HG03066 (cell line): ENCODE measurements around the gene PGLYRP2.

Experiments used
- ATAC-seq: cut with Tn5 transposase; IDR thresholded peaks from one replicate; pipeline ENCODE4 v1.9.1; 2021; ENCODE audit warnings: low read depth; ENCODE audit not compliant: unreplicated experiment

Gene PGLYRP2

GRCh38 chr19:15443325-15443724 lies 36.0 kb downstream of the PGLYRP2 start:
- ATAC-seq = no peak

- no peak for ATAC-seq
These were observed 37.0 kb downstream of the PGLYRP2 start for GRCh38 chr19:15442142-15442920.

GRCh38 chr19:15441317-15441716 lies 38.0 kb downstream of the PGLYRP2 start:
- no peak for ATAC-seq

GRCh38 chr19:15439821-15440641 lies 39.3 kb downstream of the PGLYRP2 start:
- no peak for ATAC-seq

- no peak for ATAC-seq
These were observed 40.1 kb downstream of the PGLYRP2 start for GRCh38 chr19:15439078-15439799.

GRCh38 chr19:15438577-15438976 lies 40.7 kb downstream of the PGLYRP2 start:
- no peak for ATAC-seq

- no peak for ATAC-seq
These were observed 41.2 kb downstream of the PGLYRP2 start for GRCh38 chr19:15438124-15438496.

GRCh38 chr19:15437355-15438123 lies 41.8 kb downstream of the PGLYRP2 start:
- ATAC-seq = no peak

GRCh38 chr19:15436826-15437110 lies 42.5 kb downstream of the PGLYRP2 start:
- ATAC-seq = no peak

GRCh38 chr19:15436012-15436825 lies 43.1 kb downstream of the PGLYRP2 start:
- ATAC-seq = no peak

GRCh38 chr19:15433519-15434069 lies 45.7 kb downstream of the PGLYRP2 start:
- ATAC-seq = no peak

GRCh38 chr19:15432629-15433518 lies 46.4 kb downstream of the PGLYRP2 start:
- ATAC-seq = no peak

- ATAC-seq = no peak
These were observed 47.2 kb downstream of the PGLYRP2 start for GRCh38 chr19:15432018-15432494.

GRCh38 chr19:15431396-15432017 lies 47.8 kb downstream of the PGLYRP2 start:
- no peak for ATAC-seq

GRCh38 chr19:15430526-15431120 lies 48.7 kb downstream of the PGLYRP2 start:
- ATAC-seq = no peak

- ATAC-seq = no peak
These were observed 49.4 kb downstream of the PGLYRP2 start for GRCh38 chr19:15429825-15430467.
